ENCODE measurements around the gene HMGA1. TPM values are rescaled to one million over a fixed set of nuclear protein-coding genes. Genes with fewer than 3 reads are reported as not detected.
A peak's percentile ranks its signal among the peaks of the same experiment; 100 is the strongest.

HMGA1 gene
- total and polyA plus RNA-seq, 2 of the 13 experiments (the other 11 are each of a cell fraction or from before 2014, with no cell fraction given) = 117 to 145 TPM

DNA sequence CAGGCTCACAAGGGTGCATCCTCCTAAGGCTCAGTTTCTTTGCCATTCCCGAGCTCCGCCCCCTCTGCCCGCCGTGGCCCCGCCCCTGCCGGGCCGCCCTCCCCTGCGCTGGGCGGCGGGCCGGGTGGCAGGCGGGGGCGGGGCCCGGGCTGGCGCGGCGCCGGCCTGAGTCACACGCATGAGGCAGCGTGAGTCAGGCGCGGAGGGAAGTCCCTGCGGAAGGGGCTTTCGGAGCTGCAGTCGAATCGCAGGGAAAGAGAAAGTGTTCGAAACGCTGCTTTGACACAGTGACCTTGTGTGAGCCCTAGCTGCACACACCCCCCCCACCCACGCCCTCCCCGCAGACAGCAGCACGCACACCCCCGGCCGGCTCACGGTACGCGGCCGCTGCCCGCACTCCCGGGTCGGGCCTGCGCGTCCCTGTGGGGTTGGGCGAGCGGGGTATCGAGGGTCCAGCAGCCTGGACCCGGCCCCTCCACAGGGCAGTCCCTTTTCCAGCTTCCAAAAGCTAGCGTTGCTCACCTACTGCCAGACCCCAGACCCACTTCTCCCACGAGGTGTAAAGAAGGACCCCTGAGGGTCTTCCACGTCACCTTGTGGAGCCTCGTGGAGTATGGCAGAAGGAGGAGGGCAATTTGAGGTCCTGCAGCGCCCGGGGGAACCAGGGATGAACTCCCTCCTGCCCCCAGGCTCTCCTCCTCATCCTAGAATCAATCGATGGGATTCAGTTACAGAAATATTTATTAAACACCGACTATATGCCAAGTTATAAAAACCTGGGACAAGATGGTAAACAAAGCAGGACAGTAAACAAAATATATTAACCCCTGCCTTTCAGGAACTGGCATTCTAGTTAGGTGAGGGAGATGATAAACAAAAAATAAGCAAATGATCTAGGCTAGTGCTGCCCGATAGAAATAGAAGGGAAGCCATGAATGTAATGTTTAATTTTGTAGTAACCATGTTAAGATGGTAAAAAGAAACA lies 12.4 kb upstream of the HMGA1 start (continued):
- TF ChIP-seq EP300 (IDR thresholded peaks at IDR 0.05; ENCODE audit: low read depth in 2 of 2, low read length in 2 of 2) = peak in 1 of 2 experiments; percentile 24; a peak in 1 of 4 replicates
- TF ChIP-seq EP300 (CRISPR knock-in tag; IDR thresholded peaks at IDR 0.05; ENCODE audit: borderline replicate concordance) = no peak
- TF ChIP-seq, protein P1, sequence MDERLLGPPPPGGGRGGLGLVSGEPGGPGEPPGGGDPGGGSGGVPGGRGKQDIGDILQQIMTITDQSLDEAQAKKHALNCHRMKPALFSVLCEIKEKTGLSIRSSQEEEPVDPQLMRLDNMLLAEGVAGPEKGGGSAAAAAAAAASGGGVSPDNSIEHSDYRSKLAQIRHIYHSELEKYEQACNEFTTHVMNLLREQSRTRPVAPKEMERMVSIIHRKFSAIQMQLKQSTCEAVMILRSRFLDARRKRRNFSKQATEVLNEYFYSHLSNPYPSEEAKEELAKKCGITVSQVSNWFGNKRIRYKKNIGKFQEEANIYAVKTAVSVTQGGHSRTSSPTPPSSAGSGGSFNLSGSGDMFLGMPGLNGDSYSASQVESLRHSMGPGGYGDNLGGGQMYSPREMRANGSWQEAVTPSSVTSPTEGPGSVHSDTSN (CRISPR knock-in tag; IDR thresholded peaks at IDR 0.05) = no peak
- TF ChIP-seq SIX4 (CRISPR knock-in tag; IDR thresholded peaks at IDR 0.05) = no peak
- TF ChIP-seq, protein P2, sequence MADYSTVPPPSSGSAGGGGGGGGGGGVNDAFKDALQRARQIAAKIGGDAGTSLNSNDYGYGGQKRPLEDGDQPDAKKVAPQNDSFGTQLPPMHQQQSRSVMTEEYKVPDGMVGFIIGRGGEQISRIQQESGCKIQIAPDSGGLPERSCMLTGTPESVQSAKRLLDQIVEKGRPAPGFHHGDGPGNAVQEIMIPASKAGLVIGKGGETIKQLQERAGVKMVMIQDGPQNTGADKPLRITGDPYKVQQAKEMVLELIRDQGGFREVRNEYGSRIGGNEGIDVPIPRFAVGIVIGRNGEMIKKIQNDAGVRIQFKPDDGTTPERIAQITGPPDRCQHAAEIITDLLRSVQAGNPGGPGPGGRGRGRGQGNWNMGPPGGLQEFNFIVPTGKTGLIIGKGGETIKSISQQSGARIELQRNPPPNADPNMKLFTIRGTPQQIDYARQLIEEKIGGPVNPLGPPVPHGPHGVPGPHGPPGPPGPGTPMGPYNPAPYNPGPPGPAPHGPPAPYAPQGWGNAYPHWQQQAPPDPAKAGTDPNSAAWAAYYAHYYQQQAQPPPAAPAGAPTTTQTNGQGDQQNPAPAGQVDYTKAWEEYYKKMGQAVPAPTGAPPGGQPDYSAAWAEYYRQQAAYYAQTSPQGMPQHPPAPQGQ (CRISPR knock-in tag; IDR thresholded peaks at IDR 0.05; ENCODE audit: borderline replicate concordance) = 0 out of 2 replicates have a peak, but pooled peaks have one; percentile 45
- TF ChIP-seq ZNF296 (CRISPR knock-in tag; conservative IDR thresholded peaks at IDR 0.05) = no peak
- TF ChIP-seq, protein P3, sequence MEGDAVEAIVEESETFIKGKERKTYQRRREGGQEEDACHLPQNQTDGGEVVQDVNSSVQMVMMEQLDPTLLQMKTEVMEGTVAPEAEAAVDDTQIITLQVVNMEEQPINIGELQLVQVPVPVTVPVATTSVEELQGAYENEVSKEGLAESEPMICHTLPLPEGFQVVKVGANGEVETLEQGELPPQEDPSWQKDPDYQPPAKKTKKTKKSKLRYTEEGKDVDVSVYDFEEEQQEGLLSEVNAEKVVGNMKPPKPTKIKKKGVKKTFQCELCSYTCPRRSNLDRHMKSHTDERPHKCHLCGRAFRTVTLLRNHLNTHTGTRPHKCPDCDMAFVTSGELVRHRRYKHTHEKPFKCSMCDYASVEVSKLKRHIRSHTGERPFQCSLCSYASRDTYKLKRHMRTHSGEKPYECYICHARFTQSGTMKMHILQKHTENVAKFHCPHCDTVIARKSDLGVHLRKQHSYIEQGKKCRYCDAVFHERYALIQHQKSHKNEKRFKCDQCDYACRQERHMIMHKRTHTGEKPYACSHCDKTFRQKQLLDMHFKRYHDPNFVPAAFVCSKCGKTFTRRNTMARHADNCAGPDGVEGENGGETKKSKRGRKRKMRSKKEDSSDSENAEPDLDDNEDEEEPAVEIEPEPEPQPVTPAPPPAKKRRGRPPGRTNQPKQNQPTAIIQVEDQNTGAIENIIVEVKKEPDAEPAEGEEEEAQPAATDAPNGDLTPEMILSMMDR (CRISPR knock-in tag; IDR thresholded peaks at IDR 0.05) = no peak
- TF ChIP-seq, protein P4, sequence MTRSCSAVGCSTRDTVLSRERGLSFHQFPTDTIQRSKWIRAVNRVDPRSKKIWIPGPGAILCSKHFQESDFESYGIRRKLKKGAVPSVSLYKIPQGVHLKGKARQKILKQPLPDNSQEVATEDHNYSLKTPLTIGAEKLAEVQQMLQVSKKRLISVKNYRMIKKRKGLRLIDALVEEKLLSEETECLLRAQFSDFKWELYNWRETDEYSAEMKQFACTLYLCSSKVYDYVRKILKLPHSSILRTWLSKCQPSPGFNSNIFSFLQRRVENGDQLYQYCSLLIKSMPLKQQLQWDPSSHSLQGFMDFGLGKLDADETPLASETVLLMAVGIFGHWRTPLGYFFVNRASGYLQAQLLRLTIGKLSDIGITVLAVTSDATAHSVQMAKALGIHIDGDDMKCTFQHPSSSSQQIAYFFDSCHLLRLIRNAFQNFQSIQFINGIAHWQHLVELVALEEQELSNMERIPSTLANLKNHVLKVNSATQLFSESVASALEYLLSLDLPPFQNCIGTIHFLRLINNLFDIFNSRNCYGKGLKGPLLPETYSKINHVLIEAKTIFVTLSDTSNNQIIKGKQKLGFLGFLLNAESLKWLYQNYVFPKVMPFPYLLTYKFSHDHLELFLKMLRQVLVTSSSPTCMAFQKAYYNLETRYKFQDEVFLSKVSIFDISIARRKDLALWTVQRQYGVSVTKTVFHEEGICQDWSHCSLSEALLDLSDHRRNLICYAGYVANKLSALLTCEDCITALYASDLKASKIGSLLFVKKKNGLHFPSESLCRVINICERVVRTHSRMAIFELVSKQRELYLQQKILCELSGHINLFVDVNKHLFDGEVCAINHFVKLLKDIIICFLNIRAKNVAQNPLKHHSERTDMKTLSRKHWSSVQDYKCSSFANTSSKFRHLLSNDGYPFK (CRISPR knock-in tag; IDR thresholded peaks at IDR 0.05; ENCODE audit: borderline replicate concordance) = no peak
- TF ChIP-seq ZSCAN22 (CRISPR knock-in tag; IDR thresholded peaks at IDR 0.05) = no peak
- no peak for TF ChIP-seq MTA3 (CRISPR knock-in tag; IDR thresholded peaks at IDR 0.05)
- TF ChIP-seq, protein P5, sequence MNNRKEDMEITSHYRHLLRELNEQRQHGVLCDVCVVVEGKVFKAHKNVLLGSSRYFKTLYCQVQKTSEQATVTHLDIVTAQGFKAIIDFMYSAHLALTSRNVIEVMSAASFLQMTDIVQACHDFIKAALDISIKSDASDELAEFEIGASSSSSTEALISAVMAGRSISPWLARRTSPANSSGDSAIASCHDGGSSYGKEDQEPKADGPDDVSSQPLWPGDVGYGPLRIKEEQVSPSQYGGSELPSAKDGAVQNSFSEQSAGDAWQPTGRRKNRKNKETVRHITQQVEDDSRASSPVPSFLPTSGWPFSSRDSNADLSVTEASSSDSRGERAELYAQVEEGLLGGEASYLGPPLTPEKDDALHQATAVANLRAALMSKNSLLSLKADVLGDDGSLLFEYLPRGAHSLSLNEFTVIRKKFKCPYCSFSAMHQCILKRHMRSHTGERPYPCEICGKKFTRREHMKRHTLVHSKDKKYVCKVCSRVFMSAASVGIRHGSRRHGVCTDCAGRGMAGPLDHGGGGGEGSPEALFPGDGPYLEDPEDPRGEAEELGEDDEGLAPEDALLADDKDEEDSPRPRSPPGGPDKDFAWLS (CRISPR knock-in tag; IDR thresholded peaks at IDR 0.05; ENCODE audit: borderline replicate concordance) = no peak
- no peak for TF ChIP-seq SALL2 (CRISPR knock-in tag; IDR thresholded peaks at IDR 0.05)
- no peak for TF ChIP-seq ZNF530 (CRISPR knock-in tag; IDR thresholded peaks at IDR 0.05; ENCODE audit: low read depth)
- no peak for TF ChIP-seq ZNF317 (CRISPR knock-in tag; IDR thresholded peaks at IDR 0.05)
- peak; percentile 41; the same call in 1 of the 2 replicates for TF ChIP-seq ZNF768 (CRISPR knock-in tag; IDR thresholded peaks at IDR 0.05)
- no peak for TF ChIP-seq NFE2L2 (IDR thresholded peaks at IDR 0.05; ENCODE audit: low read length)

Measured in HepG2 (cell line).